Measurements from ENCODE around the gene TMEM179.

The TMEM179 gene

GRCh38 chr14:104559028-104559803 lies 45.4 kb downstream of the TMEM179 start:
- in situ Hi-C loops (cut with MboI; ENCODE audit: low sequenced_read_pairs) = no loop called here

GRCh38 chr14:104558231-104559027 lies 46.1 kb downstream of the TMEM179 start:
- in situ Hi-C loops (cut with MboI; ENCODE audit: low sequenced_read_pairs) = no loop called here

DNA sequence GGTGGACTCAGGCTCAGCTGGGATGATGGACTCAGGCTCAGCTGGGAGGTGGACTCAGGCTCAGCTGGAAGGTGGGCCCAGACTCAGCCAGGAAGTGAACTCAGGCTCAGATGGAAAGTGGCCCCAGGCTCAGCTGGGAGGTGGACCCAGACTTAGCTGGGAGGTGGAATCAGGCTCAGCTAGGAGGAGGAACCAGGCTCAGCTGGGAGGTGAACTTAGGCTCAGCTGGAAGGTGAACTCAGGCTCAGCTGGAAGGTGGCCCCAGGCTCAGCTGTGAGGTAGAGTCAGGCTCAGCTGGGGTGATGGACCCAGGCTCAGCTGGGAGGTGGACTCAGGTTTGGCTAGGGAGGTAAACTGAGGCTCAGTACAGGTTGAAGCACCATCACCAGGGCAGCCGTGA lies 46.8 kb downstream of the TMEM179 start:
- in situ Hi-C loops (cut with MboI; ENCODE audit: low sequenced_read_pairs) = no loop called here

- in situ Hi-C loops (cut with MboI; ENCODE audit: low sequenced_read_pairs) = no loop called here
Measured at GRCh38 chr14:104557086-104557485, 47.5 kb downstream of the TMEM179 start.

DNA sequence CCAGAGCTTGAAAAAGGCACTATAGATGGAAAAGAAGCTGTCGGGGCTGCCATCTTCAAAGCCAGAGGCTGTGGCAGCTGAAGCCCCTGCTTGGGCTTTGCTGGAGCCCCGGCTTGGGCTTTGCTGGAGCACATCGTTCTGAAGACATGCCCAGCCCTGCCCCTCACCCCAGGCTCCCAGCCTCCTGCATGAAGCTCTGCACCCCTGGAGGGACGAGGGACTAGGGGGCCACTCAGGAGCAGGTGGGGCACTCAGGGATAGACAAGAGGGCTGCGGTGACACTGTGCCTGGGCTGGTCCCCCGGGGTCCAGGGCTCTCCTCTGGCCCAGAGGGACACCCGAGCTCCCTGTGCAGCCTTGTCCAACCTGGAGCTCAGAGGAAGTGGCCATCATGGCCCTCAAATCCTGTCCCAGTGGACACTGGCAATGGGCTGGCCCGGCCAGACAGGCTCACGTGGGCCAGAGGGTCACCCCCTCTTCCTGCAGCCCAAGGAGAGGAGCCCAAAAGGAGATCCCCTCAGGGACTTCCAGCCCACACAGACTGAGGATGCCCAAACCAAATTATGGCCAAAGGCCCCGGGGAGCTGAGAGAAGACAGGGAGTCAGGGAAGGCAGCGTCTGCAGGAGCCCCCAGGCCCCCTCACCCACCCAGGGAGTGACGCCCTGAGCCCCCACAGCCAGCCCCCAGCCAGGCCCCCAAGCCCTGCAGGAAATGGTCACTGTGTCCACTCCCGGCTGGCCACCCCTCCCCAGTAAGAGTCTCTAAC lies 48.1 kb downstream of the TMEM179 start:
- in situ Hi-C loops (cut with MboI; ENCODE audit: low sequenced_read_pairs) = no loop called here

- in situ Hi-C loops (cut with MboI; ENCODE audit: low sequenced_read_pairs) = no loop called here
Measured at GRCh38 chr14:104555430-104556255, 48.9 kb downstream of the TMEM179 start.

GRCh38 chr14:104554608-104555429 lies 49.8 kb downstream of the TMEM179 start:
- in situ Hi-C loops (cut with MboI; ENCODE audit: low sequenced_read_pairs) = no loop called here

- in situ Hi-C loops (cut with MboI; ENCODE audit: low sequenced_read_pairs) = no loop called here
Measured at GRCh38 chr14:104554088-104554607, 50.4 kb downstream of the TMEM179 start.

GRCh38 chr14:104553166-104554087 lies 51.1 kb downstream of the TMEM179 start:
- in situ Hi-C loops (cut with MboI; ENCODE audit: low sequenced_read_pairs) = no loop called here

DNA sequence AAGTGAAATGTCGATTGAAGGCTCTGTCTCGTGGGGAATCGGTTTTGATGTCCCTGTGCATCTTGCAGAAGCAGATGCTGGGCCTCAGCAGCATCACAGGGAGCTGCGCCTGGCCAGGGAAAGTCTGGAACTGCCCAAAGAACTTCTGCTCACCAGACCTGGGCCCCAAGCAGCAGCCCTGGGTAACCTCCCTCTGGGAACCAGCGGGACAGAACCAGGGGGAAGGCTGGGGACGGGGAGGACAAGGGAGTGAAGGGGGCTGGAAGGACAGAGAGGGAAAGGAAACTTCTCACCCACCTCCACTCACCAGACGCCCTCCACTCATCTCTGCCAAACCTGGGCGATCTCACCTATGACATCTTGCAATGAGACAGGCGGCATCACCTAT lies 51.8 kb downstream of the TMEM179 start:
- in situ Hi-C loops (cut with MboI; ENCODE audit: low sequenced_read_pairs) = no loop called here

DNA sequence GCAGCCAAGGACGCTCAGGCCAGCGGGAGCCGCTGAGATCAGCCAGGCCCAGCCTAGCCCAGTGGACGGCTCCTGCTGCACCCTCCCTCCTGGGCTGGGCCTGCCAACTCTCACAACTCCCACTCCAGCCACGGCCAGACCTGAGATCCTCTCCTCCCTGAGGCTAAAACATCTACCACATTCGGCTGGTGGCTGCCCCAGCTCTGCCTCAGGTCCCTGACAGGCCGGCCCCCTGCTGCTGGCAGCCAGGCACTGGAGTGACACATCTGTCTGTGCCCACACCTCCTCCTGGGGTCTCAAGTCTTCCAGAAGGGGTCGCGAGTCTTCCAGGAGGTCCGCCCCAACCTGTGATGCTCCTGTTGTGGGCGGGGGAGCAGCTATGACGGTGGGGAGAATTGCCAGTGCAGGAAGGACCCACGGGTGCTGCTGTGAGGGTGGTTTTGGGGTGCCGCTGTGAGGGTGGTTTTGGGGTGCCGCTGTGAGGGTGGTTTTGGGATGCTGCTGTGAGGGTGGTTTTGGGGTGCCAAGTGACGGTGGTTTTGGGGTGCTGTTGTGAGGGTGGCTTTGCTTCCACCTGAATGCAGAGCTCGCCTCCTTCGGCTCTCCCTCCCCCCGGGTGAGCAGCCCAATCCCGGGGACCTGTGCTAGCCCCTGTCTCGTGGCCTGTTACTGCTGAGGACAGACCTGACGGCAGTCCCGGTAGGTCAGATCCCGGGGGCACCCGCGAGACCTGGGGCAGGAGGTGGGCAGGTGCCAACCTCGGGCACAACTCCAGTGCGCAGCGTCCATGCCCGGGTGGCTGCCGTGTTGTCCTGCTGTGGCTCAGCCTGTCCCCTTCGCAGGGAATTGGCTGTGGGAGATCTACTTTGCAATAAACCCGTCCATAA lies 52.5 kb downstream of the TMEM179 start:
- in situ Hi-C loops (cut with MboI; ENCODE audit: low sequenced_read_pairs) = no loop called here

GRCh38 chr14:104550861-104551728 lies 53.5 kb downstream of the TMEM179 start:
- in situ Hi-C loops (cut with MboI; ENCODE audit: low sequenced_read_pairs) = no loop called here

- in situ Hi-C loops (cut with MboI; ENCODE audit: low sequenced_read_pairs) = no loop called here
Measured at GRCh38 chr14:104550340-104550860, 54.2 kb downstream of the TMEM179 start.

DNA sequence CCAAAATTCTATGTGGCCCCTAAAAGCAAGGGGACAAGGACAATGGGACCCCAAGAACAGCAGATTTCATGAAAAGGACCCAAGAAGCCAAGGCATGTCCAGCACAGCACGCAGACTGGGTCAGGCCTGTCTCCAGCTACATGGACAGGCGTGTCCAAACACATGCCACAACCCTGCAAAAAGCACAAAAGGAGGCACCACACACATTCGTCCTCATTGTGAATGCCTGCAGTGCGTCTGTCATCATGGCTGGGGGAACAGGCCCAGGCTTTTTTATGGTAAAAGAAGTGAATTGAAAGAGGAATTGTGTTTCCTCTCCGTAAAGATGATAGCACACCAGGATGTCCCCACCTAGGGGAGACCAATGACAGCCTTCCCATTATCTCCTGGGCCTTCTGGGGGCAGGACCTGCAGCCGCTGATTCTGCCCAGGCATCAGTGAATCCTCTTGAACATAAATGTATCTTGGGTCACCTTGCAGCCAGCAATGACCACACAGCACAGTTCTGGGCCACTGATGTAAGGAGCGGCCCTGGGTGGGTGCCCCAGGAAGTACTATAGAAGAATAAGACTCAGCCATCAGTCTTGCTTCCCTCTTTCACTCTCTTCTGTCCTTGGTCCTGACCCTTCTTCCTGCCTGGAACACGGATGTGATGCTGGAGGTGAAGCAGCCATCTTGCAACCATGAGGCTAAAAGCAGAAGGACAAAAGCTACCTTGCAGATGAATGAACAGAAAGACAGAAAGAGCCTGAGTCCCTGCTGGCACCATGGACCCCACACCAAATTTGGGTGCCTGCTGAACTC lies 54.8 kb downstream of the TMEM179 start:
- in situ Hi-C loops (cut with MboI; ENCODE audit: low sequenced_read_pairs) = no loop called here

DNA sequence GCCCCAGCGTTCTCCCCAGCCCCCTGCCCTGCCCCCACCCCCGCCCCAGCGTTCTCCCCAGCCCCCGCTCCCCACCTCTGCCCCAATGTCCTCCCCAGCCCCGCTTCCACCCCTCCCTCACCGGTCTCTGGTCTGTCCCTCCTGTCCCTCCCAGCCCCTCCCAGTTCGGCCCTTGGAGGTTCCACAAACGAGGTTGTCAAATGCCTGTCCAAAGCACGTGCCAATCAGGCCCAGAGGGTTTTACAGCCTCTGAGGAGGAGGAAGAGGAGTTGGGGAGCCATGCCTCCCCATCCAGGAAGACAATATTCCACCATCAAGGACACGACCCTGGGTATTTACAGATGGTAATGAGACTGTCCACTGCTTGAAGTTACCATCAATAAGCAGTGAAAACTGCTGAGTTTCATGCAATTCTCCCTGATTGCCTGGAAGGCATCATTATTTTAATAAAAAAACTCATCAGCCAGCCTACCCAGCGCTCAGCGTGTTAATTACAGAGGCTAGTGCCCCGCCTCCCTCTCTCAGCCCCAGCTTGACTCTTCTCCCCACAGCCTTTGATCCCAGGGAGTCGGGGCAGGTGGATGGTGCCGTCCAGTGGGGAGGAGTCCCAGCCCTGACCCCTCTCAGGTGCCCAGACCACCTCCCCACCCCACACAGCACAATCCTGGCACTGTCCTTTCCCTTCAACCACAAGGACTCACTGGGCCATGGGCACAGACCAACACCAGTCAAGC lies 55.6 kb downstream of the TMEM179 start:
- in situ Hi-C loops (cut with MboI; ENCODE audit: low sequenced_read_pairs) = no loop called here
